Neural progenitor cell (in vitro differentiated cells): ENCODE measurements around the gene BMPER. TPM values are rescaled to one million over a fixed set of nuclear protein-coding genes. Genes with fewer than 3 reads are reported as not detected.

Experiments used
- DNase-seq: peaks from one replicate; pipeline ENCODE4 v3.0.0-alpha.2; 2016; ENCODE audit warnings: low spot score
- H2AFZ ChIP-seq: fragments of 200-600 bp; sonication (generic); replicated peaks from 2 replicates; pipeline ENCODE4 v1.6.1; 2016; ENCODE audit warnings: antibody characterized with exemption
- H3F3A ChIP-seq: fragments of 200-600 bp; sonication (generic); 2 replicates; pipeline ENCODE4 v1.6.1; 2016; ENCODE audit warnings: antibody characterized with exemption, low read depth
- H3K27ac ChIP-seq: fragments of 200-600 bp; sonication (generic); 2 replicates; pipeline ENCODE4 v1.5.1; 2016; ENCODE audit warnings: mild to moderate bottlenecking
- H3K27me3 ChIP-seq: fragments of 200-600 bp; sonication (generic); 2 replicates; pipeline ENCODE4 v1.6.1; 2016; ENCODE audit warnings: mild to moderate bottlenecking, moderate library complexity
- H3K36me3 ChIP-seq: fragments of 200-600 bp; sonication (generic); 2 replicates; pipeline ENCODE4 v1.5.1; 2016
- H3K4me1 ChIP-seq: fragments of 200-600 bp; sonication (generic); 2 replicates; pipeline ENCODE4 v1.6.1; 2016; ENCODE audit warnings: mixed run types
- H3K4me2 ChIP-seq: fragments of 200-600 bp; sonication (generic); 2 replicates; pipeline ENCODE4 v1.6.1; 2016
- H3K4me3 ChIP-seq: fragments of 200-600 bp; sonication (generic); 2 replicates; pipeline ENCODE4 v1.5.1; 2016
- H3K79me2 ChIP-seq: fragments of 200-600 bp; sonication (generic); 2 replicates; pipeline ENCODE4 v1.6.1; 2016; ENCODE audit warnings: low read depth
- H3K9ac ChIP-seq: fragments of 200-600 bp; sonication (generic); 2 replicates; pipeline ENCODE4 v1.6.1; 2016
- H3K9me3 ChIP-seq: fragments of 200-600 bp; sonication (generic); 2 replicates; pipeline ENCODE4 v1.5.1; 2016; ENCODE audit warnings: low read depth
- H4K20me1 ChIP-seq: fragments of 200-600 bp; sonication (generic); 2 replicates; pipeline ENCODE4 v1.6.1; 2016; ENCODE audit warnings: low read depth
- H3K27ac Mint-ChIP-seq: 3 replicates; pipeline ENCODE4 v1.8.0; 2021; ENCODE audit warnings: mixed read lengths
- H3K27me3 Mint-ChIP-seq: 2 replicates; pipeline ENCODE4 v1.8.0; 2022; ENCODE audit warnings: low read depth, mild to moderate bottlenecking, inconsistent platforms, moderate library complexity, mixed read lengths; ENCODE audit not compliant: insufficient read depth
- H3K36me3 Mint-ChIP-seq: 3 replicates; pipeline ENCODE4 v1.8.0; 2021; ENCODE audit warnings: mixed read lengths
- H3K4me1 Mint-ChIP-seq: 3 replicates; pipeline ENCODE4 v1.8.0; 2021; ENCODE audit warnings: mixed read lengths
- H3K4me3 Mint-ChIP-seq: 3 replicates; pipeline ENCODE4 v1.8.0; 2021; ENCODE audit warnings: mild to moderate bottlenecking, moderate library complexity, mixed read lengths
- H3K9me3 Mint-ChIP-seq: 3 replicates; pipeline ENCODE4 v1.8.0; 2020; ENCODE audit warnings: mixed read lengths
- EZH2 ChIP-seq: fragments of 200-600 bp; sonication (generic); IDR thresholded peaks from 2 replicates; pipeline ENCODE4 v1.6.1; 2017; ENCODE audit warnings: antibody characterized with exemption, mild to moderate bottlenecking, moderate library complexity
- EZH2phosphoT487 ChIP-seq: fragments of 200-600 bp; sonication (generic); IDR thresholded peaks from 2 replicates; pipeline ENCODE4 v1.6.1; 2017; ENCODE audit warnings: antibody characterized with exemption
- total RNA-seq: library from RNA; depleted of rRNA; stranded (reverse); fragments of >200 nt; gene quantifications from 2 replicates; pipeline ENCODE4 v1.2.3, GENCODE V29; 2015; ENCODE audit warnings: low replicate concordance
- TF ChIP-seq, protein P1 (sequence below): fragments of 200-600 bp; sonication (generic); IDR thresholded peaks from 2 replicates; pipeline ENCODE4 v1.5.1; 2017; ENCODE audit warnings: antibody characterized with exemption, mild to moderate bottlenecking

BMPER gene
- total RNA-seq, 1 donor from 2014 or later: 1.2 TPM

DNA sequence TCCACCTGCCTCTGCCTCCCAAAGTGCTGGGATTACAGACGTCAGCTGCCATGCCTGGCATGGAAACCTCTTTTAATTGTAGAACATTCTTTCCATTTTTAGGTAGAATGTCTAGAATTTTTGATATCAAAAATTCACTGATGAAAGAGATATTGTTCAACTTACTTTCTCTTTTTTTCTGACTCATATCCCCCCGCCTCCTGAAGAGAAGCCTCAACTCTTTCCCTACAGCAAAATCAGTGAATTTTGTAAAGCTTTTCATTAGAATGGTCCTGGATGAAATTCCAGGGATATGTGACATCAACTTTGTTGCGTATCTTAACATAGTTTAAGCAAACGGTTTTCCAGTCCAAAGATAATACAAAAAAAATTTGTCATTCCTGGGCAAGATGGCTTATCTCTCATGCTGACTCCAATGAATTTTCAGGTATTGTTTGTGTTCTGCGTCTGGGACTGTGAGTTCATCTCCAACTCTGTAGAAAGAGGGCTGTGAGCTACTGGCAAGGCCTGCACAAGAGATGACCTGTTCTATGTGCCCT is 256.8 kb downstream of the BMPER start:
- no peaks in the 10 kb centered on the region for H4K20me1 ChIP-seq
- H3K27me3 Mint-ChIP-seq: peaks cover 4% of the 10 kb centered on the region
- no peaks in the 10 kb centered on the region for H3K36me3 Mint-ChIP-seq
- H3K79me2 ChIP-seq: no peaks in the 10 kb centered on the region
- H3K9me3 ChIP-seq: no peaks in the 10 kb centered on the region
- H3K36me3 ChIP-seq: no peaks in the 10 kb centered on the region
- no peak overlapping the region for H3K4me3 Mint-ChIP-seq
- H3K27ac ChIP-seq: no peak overlapping the region
- H3K4me3 ChIP-seq: no peak overlapping the region
- H3K27me3 ChIP-seq: no peaks in the 10 kb centered on the region
- H3F3A ChIP-seq: no peaks in the 10 kb centered on the region
- H3K9me3 Mint-ChIP-seq: peaks cover 2% of the 10 kb centered on the region
- no peak overlapping the region for H2AFZ ChIP-seq
- H3K9ac ChIP-seq: no peak overlapping the region
- H3K4me2 ChIP-seq: no peak overlapping the region
- no peak overlapping the region for H3K27ac Mint-ChIP-seq
- DNase-seq: no peak
- TF ChIP-seq, protein P1, sequence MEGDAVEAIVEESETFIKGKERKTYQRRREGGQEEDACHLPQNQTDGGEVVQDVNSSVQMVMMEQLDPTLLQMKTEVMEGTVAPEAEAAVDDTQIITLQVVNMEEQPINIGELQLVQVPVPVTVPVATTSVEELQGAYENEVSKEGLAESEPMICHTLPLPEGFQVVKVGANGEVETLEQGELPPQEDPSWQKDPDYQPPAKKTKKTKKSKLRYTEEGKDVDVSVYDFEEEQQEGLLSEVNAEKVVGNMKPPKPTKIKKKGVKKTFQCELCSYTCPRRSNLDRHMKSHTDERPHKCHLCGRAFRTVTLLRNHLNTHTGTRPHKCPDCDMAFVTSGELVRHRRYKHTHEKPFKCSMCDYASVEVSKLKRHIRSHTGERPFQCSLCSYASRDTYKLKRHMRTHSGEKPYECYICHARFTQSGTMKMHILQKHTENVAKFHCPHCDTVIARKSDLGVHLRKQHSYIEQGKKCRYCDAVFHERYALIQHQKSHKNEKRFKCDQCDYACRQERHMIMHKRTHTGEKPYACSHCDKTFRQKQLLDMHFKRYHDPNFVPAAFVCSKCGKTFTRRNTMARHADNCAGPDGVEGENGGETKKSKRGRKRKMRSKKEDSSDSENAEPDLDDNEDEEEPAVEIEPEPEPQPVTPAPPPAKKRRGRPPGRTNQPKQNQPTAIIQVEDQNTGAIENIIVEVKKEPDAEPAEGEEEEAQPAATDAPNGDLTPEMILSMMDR: no peak
- TF ChIP-seq EZH2phosphoT487: no peak
- no peak for TF ChIP-seq EZH2
- no peaks in the 10 kb centered on the region for H3K4me1 ChIP-seq
- no peaks in the 10 kb centered on the region for H3K4me1 Mint-ChIP-seq

GRCh38 chr7:34162677-34163076 is 257.3 kb downstream of the BMPER start:
- Histone ChIP-seq H2AFZ (no peak overlapping the region), H3K9me3 (no peaks in the 10 kb centered on the region), H3K36me3 (no peaks in the 10 kb centered on the region), H3K9ac (no peak overlapping the region), H3K27ac (no peak overlapping the region), H3K27me3 (no peaks in the 10 kb centered on the region), H3K79me2 (no peaks in the 10 kb centered on the region), H3K4me2 (no peak overlapping the region), H3K4me1 (no peaks in the 10 kb centered on the region), H4K20me1 (no peaks in the 10 kb centered on the region), H3K4me3 (no peak overlapping the region), H3F3A (no peaks in the 10 kb centered on the region)
- Mint-ChIP-seq H3K36me3 (no peaks in the 10 kb centered on the region), H3K27me3 (peaks cover 2% of the 10 kb centered on the region), H3K9me3 (peaks cover 2% of the 10 kb centered on the region), H3K4me3 (no peak overlapping the region), H3K27ac (no peak overlapping the region), H3K4me1 (no peaks in the 10 kb centered on the region)
- TF ChIP-seq EZH2 (no peak), EZH2phosphoT487 (no peak)
- TF ChIP-seq, protein P1: no peak
- no peak for DNase-seq

DNA sequence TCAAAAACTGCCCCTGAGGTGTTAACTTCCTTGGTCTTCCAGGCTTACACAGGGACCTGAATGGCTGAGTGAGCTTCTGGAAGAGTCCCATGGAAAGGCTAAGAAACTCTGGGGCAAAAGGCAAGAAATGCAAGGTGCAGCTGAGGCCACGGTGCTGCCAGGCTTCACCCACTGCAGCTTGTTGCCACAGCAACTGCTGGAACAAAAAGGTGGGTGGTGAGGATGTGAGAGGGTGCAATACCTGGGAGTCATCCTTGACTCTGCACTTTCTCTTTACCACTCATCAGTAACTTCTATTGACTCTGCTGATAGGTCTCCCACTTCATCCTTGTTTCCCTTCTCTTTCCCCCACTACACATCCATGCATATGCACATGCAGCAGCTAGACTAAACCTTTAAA is 258.6 kb downstream of the BMPER start:
- H3K9me3 Mint-ChIP-seq: peaks cover 4% of the 10 kb centered on the region
- no peaks in the 10 kb centered on the region for H3K36me3 ChIP-seq
- no peak overlapping the region for H3K4me2 ChIP-seq
- no peak overlapping the region for H2AFZ ChIP-seq
- no peaks in the 10 kb centered on the region for H3K79me2 ChIP-seq
- no peak overlapping the region for H3K27ac Mint-ChIP-seq
- no peak overlapping the region for H3K9ac ChIP-seq
- no peaks in the 10 kb centered on the region for H3K4me1 Mint-ChIP-seq
- TF ChIP-seq, protein P1: no peak
- TF ChIP-seq EZH2phosphoT487 (no peak), EZH2 (no peak)
- no peak for DNase-seq
- H3K27me3 Mint-ChIP-seq: peaks cover 2% of the 10 kb centered on the region
- no peaks in the 10 kb centered on the region for H3K9me3 ChIP-seq
- no peaks in the 10 kb centered on the region for H4K20me1 ChIP-seq
- no peaks in the 10 kb centered on the region for H3K36me3 Mint-ChIP-seq
- no peaks in the 10 kb centered on the region for H3K27me3 ChIP-seq
- H3K4me3 Mint-ChIP-seq: no peak overlapping the region
- no peak overlapping the region for H3K4me3 ChIP-seq
- no peak overlapping the region for H3K27ac ChIP-seq
- H3K4me1 ChIP-seq: no peaks in the 10 kb centered on the region
- H3F3A ChIP-seq: no peaks in the 10 kb centered on the region
